ENCODE measurements around the gene PDGFD.

DNA sequence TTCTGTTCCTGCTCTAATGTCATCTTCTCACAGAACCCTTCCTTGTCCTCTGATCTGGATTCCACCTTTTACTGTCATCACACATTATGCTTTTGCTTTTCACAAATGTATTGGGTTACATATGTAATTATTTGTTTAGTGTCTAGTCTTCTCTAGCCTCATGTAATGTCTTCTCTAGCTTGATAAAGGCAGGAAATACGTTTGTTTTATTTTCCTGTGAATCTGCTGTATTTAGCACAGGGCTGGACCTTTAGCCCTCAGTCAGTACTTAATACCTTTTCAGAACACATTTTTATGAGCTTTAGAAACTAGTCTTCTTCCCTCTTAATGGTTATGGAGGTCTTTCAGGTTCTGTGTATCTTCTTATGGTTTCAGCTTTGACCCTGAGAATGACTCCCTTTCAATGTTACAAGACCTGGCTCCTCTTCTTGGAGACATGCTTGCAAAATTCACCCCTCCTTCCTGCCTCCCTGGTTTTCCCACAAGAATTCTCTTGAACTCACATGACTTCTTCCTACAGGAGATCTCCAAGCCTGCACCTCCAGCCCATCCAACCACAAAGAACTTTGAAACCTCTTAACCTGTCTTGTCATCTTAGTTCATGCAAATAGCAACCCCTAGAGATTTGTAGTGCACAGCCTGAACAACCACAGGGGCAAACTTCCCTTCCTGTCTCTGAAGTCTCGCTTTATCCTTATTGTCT is 260.2 kb downstream of the PDGFD start:
- TF ChIP-seq, protein P1, sequence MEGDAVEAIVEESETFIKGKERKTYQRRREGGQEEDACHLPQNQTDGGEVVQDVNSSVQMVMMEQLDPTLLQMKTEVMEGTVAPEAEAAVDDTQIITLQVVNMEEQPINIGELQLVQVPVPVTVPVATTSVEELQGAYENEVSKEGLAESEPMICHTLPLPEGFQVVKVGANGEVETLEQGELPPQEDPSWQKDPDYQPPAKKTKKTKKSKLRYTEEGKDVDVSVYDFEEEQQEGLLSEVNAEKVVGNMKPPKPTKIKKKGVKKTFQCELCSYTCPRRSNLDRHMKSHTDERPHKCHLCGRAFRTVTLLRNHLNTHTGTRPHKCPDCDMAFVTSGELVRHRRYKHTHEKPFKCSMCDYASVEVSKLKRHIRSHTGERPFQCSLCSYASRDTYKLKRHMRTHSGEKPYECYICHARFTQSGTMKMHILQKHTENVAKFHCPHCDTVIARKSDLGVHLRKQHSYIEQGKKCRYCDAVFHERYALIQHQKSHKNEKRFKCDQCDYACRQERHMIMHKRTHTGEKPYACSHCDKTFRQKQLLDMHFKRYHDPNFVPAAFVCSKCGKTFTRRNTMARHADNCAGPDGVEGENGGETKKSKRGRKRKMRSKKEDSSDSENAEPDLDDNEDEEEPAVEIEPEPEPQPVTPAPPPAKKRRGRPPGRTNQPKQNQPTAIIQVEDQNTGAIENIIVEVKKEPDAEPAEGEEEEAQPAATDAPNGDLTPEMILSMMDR (IDR thresholded peaks at IDR 0.05), result no peak
- no peak for TF ChIP-seq POLR2A (IDR thresholded peaks at IDR 0.05)
- TF ChIP-seq EP300 (IDR thresholded peaks at IDR 0.05), result no peak

Data from tibial nerve (tissue), 4 donors.